Stomach (tissue), 4 donors: ENCODE data around the gene PPP4R3A.

Experiments
- CTCF ChIP-seq, 7 experiments: fragments of 450-650 bp in 4 of 7; fragments of 200-600 bp in 3 of 7; sonication (generic) in 3 of 7; IDR thresholded peaks; one replicate each; pipeline ENCODE4 v1.5.1; 2016 to 2019; ENCODE audit warnings: antibody characterized with exemption in 7 of 7, control low read depth in 2 of 7, mild to moderate bottlenecking in 1 of 7
- EP300 ChIP-seq: sonication (generic); formaldehyde crosslinking; IDR thresholded peaks from one replicate; pipeline ENCODE4 v1.6.1; 2017; ENCODE audit warnings: antibody characterized with exemption
- POLR2A ChIP-seq, 4 donors: fragments of 450-650 bp; IDR thresholded peaks; one replicate each; pipeline ENCODE4 v1.6.1; 2016; ENCODE audit warnings: antibody characterized with exemption in 4 of 4, control low read depth in 2 of 4, mild to moderate bottlenecking in 1 of 4, moderate library complexity in 1 of 4
- POLR2AphosphoS5 ChIP-seq, 3 donors: sonication (generic); formaldehyde crosslinking; IDR thresholded peaks; one replicate each; pipeline ENCODE4 v1.6.1; 2016; ENCODE audit warnings: antibody characterized with exemption in 3 of 3

- no peak for TF ChIP-seq CTCF (IDR thresholded peaks at IDR 0.05)
- TF ChIP-seq POLR2A (IDR thresholded peaks at IDR 0.05): no peak
- no peak for TF ChIP-seq EP300
- no peak for TF ChIP-seq POLR2AphosphoS5 (IDR thresholded peaks at IDR 0.05)
These were observed 25.9 kb downstream of the PPP4R3A start for GRCh38 chr14:91484186-91484585.
